ENCODE results near the gene NUBPL.

The NUBPL gene

GRCh38 chr14:31893221-31893757 lies 332.1 kb downstream of the NUBPL start:
- Histone ChIP-seq H3K27ac (no peak overlapping the region), H3K27me3 (no peaks in the 10 kb centered on the region), H3K4me3 (no peak overlapping the region), H3K4me1 (no peaks in the 10 kb centered on the region), H3K9me3 (no peaks in the 10 kb centered on the region), H3K36me3 (no peaks in the 10 kb centered on the region)
- intact Hi-C loops (cut with DNase I; ENCODE audit: low total_unique reads) = no loop called here
- TF ChIP-seq CTCF (IDR thresholded peaks at IDR 0.05) = no peak
- DNase-seq = no peak

- no peaks in the 10 kb centered on the region for H3K27me3 ChIP-seq
- no peak for DNase-seq
- no peak overlapping the region for H3K27ac ChIP-seq
- TF ChIP-seq CTCF (IDR thresholded peaks at IDR 0.05) = no peak
- H3K4me3 ChIP-seq = no peak overlapping the region
- no peaks in the 10 kb centered on the region for H3K4me1 ChIP-seq
- intact Hi-C loops (cut with DNase I; ENCODE audit: low total_unique reads) = no loop called here
- H3K36me3 ChIP-seq = no peaks in the 10 kb centered on the region
- no peaks in the 10 kb centered on the region for H3K9me3 ChIP-seq
Measured at GRCh38 chr14:31894351-31894750, 333.1 kb downstream of the NUBPL start.

GRCh38 chr14:31895206-31895605 lies 334.0 kb downstream of the NUBPL start:
- intact Hi-C loops (cut with DNase I; ENCODE audit: low total_unique reads) = no loop called here
- Histone ChIP-seq H3K27me3 (no peaks in the 10 kb centered on the region), H3K4me1 (no peaks in the 10 kb centered on the region), H3K9me3 (no peaks in the 10 kb centered on the region), H3K4me3 (no peak overlapping the region), H3K27ac (no peak overlapping the region), H3K36me3 (no peaks in the 10 kb centered on the region)
- TF ChIP-seq CTCF (IDR thresholded peaks at IDR 0.05) = no peak
- no peak for DNase-seq

GRCh38 chr14:31895646-31896045 lies 334.4 kb downstream of the NUBPL start:
- DNase-seq = no peak
- Histone ChIP-seq H3K9me3 (no peaks in the 10 kb centered on the region), H3K4me3 (no peak overlapping the region), H3K4me1 (no peaks in the 10 kb centered on the region), H3K27ac (no peak overlapping the region), H3K27me3 (no peaks in the 10 kb centered on the region), H3K36me3 (no peaks in the 10 kb centered on the region)
- intact Hi-C loops (cut with DNase I; ENCODE audit: low total_unique reads) = no loop called here
- no peak for TF ChIP-seq CTCF (IDR thresholded peaks at IDR 0.05)

DNA sequence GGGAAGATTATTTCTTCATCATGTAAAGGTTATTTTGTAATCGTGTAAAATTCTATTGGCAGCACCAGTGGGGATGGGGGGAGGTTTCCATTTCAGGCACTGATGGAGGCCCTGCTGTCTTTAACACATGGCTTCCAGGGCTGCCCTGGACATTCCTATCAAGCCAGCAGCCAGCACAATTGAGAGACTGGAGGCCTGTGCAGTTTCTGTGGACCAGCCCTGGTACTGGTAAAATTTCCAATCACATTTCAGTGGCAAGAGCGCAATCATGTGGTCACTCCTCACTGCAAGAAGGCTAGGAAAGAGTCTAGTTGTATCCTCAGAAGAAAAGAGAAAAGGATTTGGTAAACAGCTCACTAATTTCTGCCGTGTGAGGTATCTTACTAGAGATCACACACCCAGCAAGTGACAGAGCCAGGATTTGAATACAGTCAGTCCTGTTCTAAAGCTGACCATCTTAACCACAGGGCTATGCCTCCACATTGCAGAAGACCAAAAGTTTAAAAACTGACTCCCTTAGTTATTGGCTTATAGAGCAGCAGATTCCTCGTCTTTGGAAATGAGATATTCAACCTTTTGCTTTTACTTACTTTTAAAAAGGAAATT lies 336.5 kb downstream of the NUBPL start:
- no peaks in the 10 kb centered on the region for H3K36me3 ChIP-seq
- H3K4me3 ChIP-seq = no peak overlapping the region
- H3K27ac ChIP-seq = no peak overlapping the region
- intact Hi-C loops (cut with DNase I; ENCODE audit: low total_unique reads) = no loop called here
- no peaks in the 10 kb centered on the region for H3K27me3 ChIP-seq
- no peaks in the 10 kb centered on the region for H3K9me3 ChIP-seq
- no peak for DNase-seq
- TF ChIP-seq CTCF (IDR thresholded peaks at IDR 0.05) = no peak
- H3K4me1 ChIP-seq = no peaks in the 10 kb centered on the region
